SK-N-SH treated with all-trans-retinoic acid at 6 μM for 48 hours (cell line): ENCODE data around the gene APBA2.

Source experiments
- ATAC-seq: fragments of 200-7000 bp; cut with Tn5 transposase; 3 replicates; pipeline ENCODE4 v1.9.1; 2020; ENCODE audit warnings: mild to moderate bottlenecking, moderate library complexity
- ARNTL ChIP-seq: fragments of 450-650 bp; formaldehyde crosslinking; IDR thresholded peaks from 2 replicates; pipeline ENCODE4 v1.5.0; 2020; ENCODE audit warnings: low read depth, mild to moderate bottlenecking, moderate library complexity, borderline replicate concordance
- BACH2 ChIP-seq: fragments of 250-450 bp; sonication (Bioruptor Pico); IDR thresholded peaks from 2 replicates; pipeline ENCODE4 v1.9.0; 2021; ENCODE audit warnings: mild to moderate bottlenecking, borderline replicate concordance
- CSDC2 ChIP-seq: fragments of 250-450 bp; sonication (Bioruptor Pico); IDR thresholded peaks from 2 replicates; pipeline ENCODE4 v1.5.0; 2020; ENCODE audit warnings: mild to moderate bottlenecking, moderate library complexity
- ESRRG ChIP-seq: fragments of 250-450 bp; sonication (Bioruptor Pico); IDR thresholded peaks from 2 replicates; pipeline ENCODE4 v1.6.1; 2021; ENCODE audit warnings: mild to moderate bottlenecking
- GLIS3 ChIP-seq: fragments of 250-450 bp; sonication (Bioruptor Pico); IDR thresholded peaks from 2 replicates; pipeline ENCODE4 v1.5.0; 2020; ENCODE audit warnings: mild to moderate bottlenecking, moderate library complexity
- ISL1 ChIP-seq: fragments of 250-450 bp; sonication (Bioruptor Pico); IDR thresholded peaks from 2 replicates; pipeline ENCODE4 v2.1.2; 2022; ENCODE audit warnings: mild to moderate bottlenecking, moderate library complexity
- OSR1 ChIP-seq: fragments of 250-450 bp; sonication (Bioruptor Pico); IDR thresholded peaks from 2 replicates; pipeline ENCODE4 v1.8.0; 2022; ENCODE audit warnings: moderate library complexity, mild to moderate bottlenecking, inconsistent platforms
- PPARA ChIP-seq: fragments of 250-450 bp; sonication (Bioruptor Pico); IDR thresholded peaks from 2 replicates; pipeline ENCODE4 v1.5.0; 2020; ENCODE audit warnings: mild to moderate bottlenecking, borderline replicate concordance
- SNAI2 ChIP-seq: fragments of 250-450 bp; sonication (Bioruptor Pico); IDR thresholded peaks from 2 replicates; pipeline ENCODE4 v1.5.0; 2020; ENCODE audit warnings: mild to moderate bottlenecking, moderate library complexity
- TCF4 ChIP-seq: fragments of 250-450 bp; sonication (Bioruptor Pico); IDR thresholded peaks from 2 replicates; pipeline ENCODE4 v1.8.0; 2021; ENCODE audit warnings: mild to moderate bottlenecking, moderate library complexity, borderline replicate concordance
- TOX ChIP-seq: fragments of 250-450 bp; sonication (Bioruptor Pico); IDR thresholded peaks from 2 replicates; pipeline ENCODE4 v1.8.0; 2021; ENCODE audit warnings: mild to moderate bottlenecking, moderate library complexity, borderline replicate concordance
- ZC3H10 ChIP-seq: fragments of 250-450 bp; sonication (Bioruptor Pico); IDR thresholded peaks from 2 replicates; pipeline ENCODE4 v1.5.1; 2021; ENCODE audit warnings: mild to moderate bottlenecking, moderate library complexity
- ZFP3 ChIP-seq: fragments of 250-450 bp; sonication (Bioruptor Pico); IDR thresholded peaks from 2 replicates; pipeline ENCODE4 v1.5.0; 2020; ENCODE audit warnings: mild to moderate bottlenecking, moderate library complexity
- ZFP30 ChIP-seq: fragments of 450-650 bp; formaldehyde crosslinking; IDR thresholded peaks from 2 replicates; pipeline ENCODE4 v1.5.0; 2022; ENCODE audit warnings: mild to moderate bottlenecking, moderate library complexity
- ZNF565 ChIP-seq: fragments of 450-650 bp; formaldehyde crosslinking; conservative IDR thresholded peaks from 2 replicates; pipeline ENCODE4 v1.5.0; 2020; ENCODE audit warnings: low read depth, mild to moderate bottlenecking, moderate library complexity
- ZNF8 ChIP-seq: fragments of 450-650 bp; formaldehyde crosslinking; IDR thresholded peaks from 2 replicates; pipeline ENCODE4 v1.5.0; 2020; ENCODE audit warnings: mild to moderate bottlenecking, moderate library complexity
- TF ChIP-seq, protein P1 (sequence below): fragments of 250-450 bp; sonication (Bioruptor Pico); IDR thresholded peaks from 2 replicates; pipeline ENCODE4 v1.8.0; 2021; ENCODE audit warnings: low read depth, mild to moderate bottlenecking, moderate library complexity, borderline replicate concordance
- TF ChIP-seq, protein P2 (sequence below): fragments of 250-450 bp; sonication (Bioruptor Pico); IDR thresholded peaks from 2 replicates; pipeline ENCODE4 v1.5.0; 2020; ENCODE audit warnings: mild to moderate bottlenecking, moderate library complexity
- TF ChIP-seq, protein P3 (sequence below): fragments of 250-450 bp; sonication (Bioruptor Pico); IDR thresholded peaks from 2 replicates; pipeline ENCODE4 v1.8.0; 2020; ENCODE audit warnings: mild to moderate bottlenecking, moderate library complexity, borderline replicate concordance
- TF ChIP-seq, protein P4 (sequence below): fragments of 250-450 bp; sonication (Bioruptor Pico); IDR thresholded peaks from 2 replicates; pipeline ENCODE4 v1.5.1; 2021; ENCODE audit warnings: mild to moderate bottlenecking, moderate library complexity
- TF ChIP-seq, protein P5 (sequence below): fragments of 250-450 bp; sonication (Bioruptor Pico); IDR thresholded peaks from 2 replicates; pipeline ENCODE4 v1.5.1; 2020; ENCODE audit warnings: low read depth, mild to moderate bottlenecking, moderate library complexity

The APBA2 gene

DNA sequence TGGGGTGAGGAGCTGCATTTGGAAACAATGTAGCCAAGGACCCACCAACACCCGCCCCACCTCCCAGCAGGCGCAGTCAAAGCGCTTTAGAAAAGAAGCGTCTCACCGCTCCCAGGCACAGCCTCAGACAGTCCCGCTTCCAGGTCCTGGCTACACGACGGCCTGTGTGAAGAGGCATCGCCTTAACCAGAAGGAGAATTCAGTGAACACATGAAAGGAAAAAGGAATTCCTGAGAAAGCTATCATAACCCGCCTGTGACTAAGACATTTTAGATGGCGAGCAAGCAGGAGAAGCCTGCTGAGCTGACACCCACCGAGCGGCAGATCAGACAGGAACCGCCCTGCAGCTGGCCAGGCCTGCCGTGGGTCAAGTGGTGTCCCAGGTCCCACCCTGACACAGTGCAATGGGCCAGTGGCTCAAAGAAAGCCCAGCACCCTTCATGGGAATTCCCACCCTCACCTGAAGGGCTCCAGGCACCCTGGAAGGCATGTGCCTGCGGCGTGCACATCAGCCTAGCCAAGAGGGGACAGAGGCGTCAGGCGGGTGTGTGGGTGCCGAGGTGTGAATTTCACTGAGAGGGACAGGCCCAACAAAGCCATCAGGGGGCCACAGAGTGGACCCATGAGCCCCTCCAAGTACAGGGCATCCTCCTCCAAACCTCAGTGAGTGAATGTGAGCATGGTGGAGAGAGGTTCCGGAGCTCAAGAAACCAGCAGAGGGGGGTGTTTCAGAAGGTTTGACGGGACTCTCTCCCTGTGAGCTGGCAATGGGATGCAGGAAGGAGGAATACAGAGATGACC lies 239.0 kb downstream of the APBA2 start:
- TF ChIP-seq, protein P1, sequence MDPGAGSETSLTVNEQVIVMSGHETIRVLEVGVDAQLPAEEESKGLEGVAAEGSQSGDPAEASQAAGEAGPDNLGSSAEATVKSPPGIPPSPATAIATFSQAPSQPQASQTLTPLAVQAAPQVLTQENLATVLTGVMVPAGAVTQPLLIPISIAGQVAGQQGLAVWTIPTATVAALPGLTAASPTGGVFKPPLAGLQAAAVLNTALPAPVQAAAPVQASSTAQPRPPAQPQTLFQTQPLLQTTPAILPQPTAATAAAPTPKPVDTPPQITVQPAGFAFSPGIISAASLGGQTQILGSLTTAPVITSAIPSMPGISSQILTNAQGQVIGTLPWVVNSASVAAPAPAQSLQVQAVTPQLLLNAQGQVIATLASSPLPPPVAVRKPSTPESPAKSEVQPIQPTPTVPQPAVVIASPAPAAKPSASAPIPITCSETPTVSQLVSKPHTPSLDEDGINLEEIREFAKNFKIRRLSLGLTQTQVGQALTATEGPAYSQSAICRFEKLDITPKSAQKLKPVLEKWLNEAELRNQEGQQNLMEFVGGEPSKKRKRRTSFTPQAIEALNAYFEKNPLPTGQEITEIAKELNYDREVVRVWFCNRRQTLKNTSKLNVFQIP (CRISPR knock-in tag) = no peak
- TF ChIP-seq TOX (no peak), SNAI2 (no peak), ISL1 (CRISPR knock-in tag) (no peak), OSR1 (CRISPR knock-in tag) (no peak), ARNTL (CRISPR knock-in tag) (no peak), CSDC2 (CRISPR knock-in tag) (no peak), TCF4 (no peak), BACH2 (CRISPR knock-in tag) (no peak), ZNF8 (CRISPR knock-in tag) (no peak), GLIS3 (CRISPR knock-in tag) (no peak), ESRRG (CRISPR knock-in tag) (no peak), ZNF565 (CRISPR knock-in tag) (no peak), ZC3H10 (CRISPR knock-in tag) (no peak), ZFP3 (no peak), ZFP30 (CRISPR knock-in tag) (no peak), PPARA (CRISPR knock-in tag) (no peak)
- TF ChIP-seq, protein P2, sequence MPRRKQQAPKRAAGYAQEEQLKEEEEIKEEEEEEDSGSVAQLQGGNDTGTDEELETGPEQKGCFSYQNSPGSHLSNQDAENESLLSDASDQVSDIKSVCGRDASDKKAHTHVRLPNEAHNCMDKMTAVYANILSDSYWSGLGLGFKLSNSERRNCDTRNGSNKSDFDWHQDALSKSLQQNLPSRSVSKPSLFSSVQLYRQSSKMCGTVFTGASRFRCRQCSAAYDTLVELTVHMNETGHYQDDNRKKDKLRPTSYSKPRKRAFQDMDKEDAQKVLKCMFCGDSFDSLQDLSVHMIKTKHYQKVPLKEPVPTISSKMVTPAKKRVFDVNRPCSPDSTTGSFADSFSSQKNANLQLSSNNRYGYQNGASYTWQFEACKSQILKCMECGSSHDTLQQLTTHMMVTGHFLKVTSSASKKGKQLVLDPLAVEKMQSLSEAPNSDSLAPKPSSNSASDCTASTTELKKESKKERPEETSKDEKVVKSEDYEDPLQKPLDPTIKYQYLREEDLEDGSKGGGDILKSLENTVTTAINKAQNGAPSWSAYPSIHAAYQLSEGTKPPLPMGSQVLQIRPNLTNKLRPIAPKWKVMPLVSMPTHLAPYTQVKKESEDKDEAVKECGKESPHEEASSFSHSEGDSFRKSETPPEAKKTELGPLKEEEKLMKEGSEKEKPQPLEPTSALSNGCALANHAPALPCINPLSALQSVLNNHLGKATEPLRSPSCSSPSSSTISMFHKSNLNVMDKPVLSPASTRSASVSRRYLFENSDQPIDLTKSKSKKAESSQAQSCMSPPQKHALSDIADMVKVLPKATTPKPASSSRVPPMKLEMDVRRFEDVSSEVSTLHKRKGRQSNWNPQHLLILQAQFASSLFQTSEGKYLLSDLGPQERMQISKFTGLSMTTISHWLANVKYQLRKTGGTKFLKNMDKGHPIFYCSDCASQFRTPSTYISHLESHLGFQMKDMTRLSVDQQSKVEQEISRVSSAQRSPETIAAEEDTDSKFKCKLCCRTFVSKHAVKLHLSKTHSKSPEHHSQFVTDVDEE = no peak
- TF ChIP-seq, protein P3, sequence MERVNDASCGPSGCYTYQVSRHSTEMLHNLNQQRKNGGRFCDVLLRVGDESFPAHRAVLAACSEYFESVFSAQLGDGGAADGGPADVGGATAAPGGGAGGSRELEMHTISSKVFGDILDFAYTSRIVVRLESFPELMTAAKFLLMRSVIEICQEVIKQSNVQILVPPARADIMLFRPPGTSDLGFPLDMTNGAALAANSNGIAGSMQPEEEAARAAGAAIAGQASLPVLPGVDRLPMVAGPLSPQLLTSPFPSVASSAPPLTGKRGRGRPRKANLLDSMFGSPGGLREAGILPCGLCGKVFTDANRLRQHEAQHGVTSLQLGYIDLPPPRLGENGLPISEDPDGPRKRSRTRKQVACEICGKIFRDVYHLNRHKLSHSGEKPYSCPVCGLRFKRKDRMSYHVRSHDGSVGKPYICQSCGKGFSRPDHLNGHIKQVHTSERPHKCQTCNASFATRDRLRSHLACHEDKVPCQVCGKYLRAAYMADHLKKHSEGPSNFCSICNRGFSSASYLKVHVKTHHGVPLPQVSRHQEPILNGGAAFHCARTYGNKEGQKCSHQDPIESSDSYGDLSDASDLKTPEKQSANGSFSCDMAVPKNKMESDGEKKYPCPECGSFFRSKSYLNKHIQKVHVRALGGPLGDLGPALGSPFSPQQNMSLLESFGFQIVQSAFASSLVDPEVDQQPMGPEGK (CRISPR knock-in tag) = no peak
- TF ChIP-seq, protein P4, sequence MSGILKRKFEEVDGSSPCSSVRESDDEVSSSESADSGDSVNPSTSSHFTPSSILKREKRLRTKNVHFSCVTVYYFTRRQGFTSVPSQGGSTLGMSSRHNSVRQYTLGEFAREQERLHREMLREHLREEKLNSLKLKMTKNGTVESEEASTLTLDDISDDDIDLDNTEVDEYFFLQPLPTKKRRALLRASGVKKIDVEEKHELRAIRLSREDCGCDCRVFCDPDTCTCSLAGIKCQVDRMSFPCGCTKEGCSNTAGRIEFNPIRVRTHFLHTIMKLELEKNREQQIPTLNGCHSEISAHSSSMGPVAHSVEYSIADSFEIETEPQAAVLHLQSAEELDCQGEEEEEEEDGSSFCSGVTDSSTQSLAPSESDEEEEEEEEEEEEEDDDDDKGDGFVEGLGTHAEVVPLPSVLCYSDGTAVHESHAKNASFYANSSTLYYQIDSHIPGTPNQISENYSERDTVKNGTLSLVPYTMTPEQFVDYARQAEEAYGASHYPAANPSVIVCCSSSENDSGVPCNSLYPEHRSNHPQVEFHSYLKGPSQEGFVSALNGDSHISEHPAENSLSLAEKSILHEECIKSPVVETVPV (CRISPR knock-in tag) = no peak
- no peak for ATAC-seq

DNA sequence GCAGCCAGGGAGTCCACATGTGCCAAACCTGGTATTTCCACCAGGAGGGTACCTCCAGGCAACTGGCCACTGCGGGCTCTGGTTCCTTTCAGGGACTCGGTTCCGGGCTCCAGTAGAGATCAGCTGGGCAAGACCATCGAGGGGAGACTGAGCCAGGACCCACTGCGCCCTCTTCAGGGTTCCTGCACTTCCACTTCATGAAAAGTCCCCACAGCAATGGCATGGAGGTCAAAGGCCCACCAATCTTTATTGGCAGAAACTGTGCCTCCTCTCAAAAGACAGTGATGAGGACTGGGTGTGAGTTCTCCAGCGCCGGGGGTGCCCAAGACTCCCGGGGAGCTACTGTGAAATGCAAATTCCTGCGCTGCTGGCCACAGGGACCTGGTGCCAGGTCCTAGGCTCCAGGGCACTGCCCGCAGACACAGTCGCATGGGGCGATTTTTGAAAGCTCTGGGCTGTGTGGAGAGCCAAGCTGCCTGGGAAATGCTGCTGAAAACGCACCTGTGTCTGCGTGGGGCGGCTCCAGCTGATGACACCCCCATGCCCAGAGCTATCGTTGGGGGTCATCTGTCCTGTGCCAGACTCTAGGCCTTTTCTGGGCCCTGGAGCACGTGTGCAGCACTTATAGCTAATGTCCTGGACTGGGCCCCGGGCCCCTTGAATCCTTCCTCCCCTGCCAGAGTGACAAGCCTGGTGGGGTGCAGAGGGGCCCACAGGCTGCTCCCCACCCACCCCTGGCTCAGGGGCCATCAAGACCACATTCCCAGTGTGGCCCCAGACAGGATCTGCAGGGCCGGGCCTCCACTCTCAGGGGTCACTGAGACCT lies 239.8 kb downstream of the APBA2 start:
- no peak for ATAC-seq
- TF ChIP-seq CSDC2 (CRISPR knock-in tag) (no peak), PPARA (CRISPR knock-in tag) (no peak), ZFP30 (CRISPR knock-in tag) (no peak), ZNF565 (CRISPR knock-in tag) (no peak), TOX (no peak), ESRRG (CRISPR knock-in tag) (no peak), ZNF8 (CRISPR knock-in tag) (no peak), TCF4 (no peak), GLIS3 (CRISPR knock-in tag) (no peak), SNAI2 (no peak)
- TF ChIP-seq, protein P5, sequence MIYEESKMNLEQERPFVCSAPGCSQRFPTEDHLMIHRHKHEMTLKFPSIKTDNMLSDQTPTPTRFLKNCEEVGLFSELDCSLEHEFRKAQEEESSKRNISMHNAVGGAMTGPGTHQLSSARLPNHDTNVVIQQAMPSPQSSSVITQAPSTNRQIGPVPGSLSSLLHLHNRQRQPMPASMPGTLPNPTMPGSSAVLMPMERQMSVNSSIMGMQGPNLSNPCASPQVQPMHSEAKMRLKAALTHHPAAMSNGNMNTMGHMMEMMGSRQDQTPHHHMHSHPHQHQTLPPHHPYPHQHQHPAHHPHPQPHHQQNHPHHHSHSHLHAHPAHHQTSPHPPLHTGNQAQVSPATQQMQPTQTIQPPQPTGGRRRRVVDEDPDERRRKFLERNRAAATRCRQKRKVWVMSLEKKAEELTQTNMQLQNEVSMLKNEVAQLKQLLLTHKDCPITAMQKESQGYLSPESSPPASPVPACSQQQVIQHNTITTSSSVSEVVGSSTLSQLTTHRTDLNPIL (CRISPR knock-in tag) = no peak
- TF ChIP-seq, protein P2 = no peak
- TF ChIP-seq, protein P4 (CRISPR knock-in tag) = no peak
